ENCODE results near the gene LGR6.
"Not testable (repeated sequence)": the region's sequence is repeated elsewhere in the genome, so short reads cannot be mapped to it uniquely, and the experiment has no call there.

LGR6 gene

GRCh38 chr1:202172015-202172355 is 21.6 kb upstream of the LGR6 start:
- no peak for TF ChIP-seq CTCF (IDR thresholded peaks at IDR 0.05; ENCODE audit: low read depth, low read length, missing control alignments)
- in situ Hi-C loops (cut with HindIII; ENCODE audit: low pct_ligation_motif_present, low sequenced_read_pairs): no loop called here
- no peak for DNase-seq
- H3K36me3 ChIP-seq (replicated peaks): no peaks in the 10 kb centered on the region
- H3K27me3 ChIP-seq (replicated peaks): no peaks in the 10 kb centered on the region
- H3K4me3 ChIP-seq (ENCODE audit: low read depth, low read length): no peak overlapping the region
- no peak overlapping the region for H3K27ac ChIP-seq

- no peak for DNase-seq
- peaks cover 3% of the 10 kb centered on the region for H3K27me3 ChIP-seq (replicated peaks)
- no peak for TF ChIP-seq CTCF (IDR thresholded peaks at IDR 0.05; ENCODE audit: low read depth, low read length, missing control alignments)
- H3K4me3 ChIP-seq (ENCODE audit: low read depth, low read length): no peak overlapping the region
- in situ Hi-C loops (cut with HindIII; ENCODE audit: low pct_ligation_motif_present, low sequenced_read_pairs): no loop called here
- H3K27ac ChIP-seq: no peak overlapping the region
- no peaks in the 10 kb centered on the region for H3K36me3 ChIP-seq (replicated peaks)
These were observed 19.6 kb upstream of the LGR6 start for GRCh38 chr1:202173993-202174392.

GRCh38 chr1:202176949-202177927 is 16.4 kb upstream of the LGR6 start:
- Histone ChIP-seq H3K36me3 (replicated peaks) (no peaks in the 10 kb centered on the region), H3K4me3 (ENCODE audit: low read depth, low read length) (no peak overlapping the region), H3K27me3 (replicated peaks) (peaks cover 15% of the 10 kb centered on the region), H3K27ac (no peak overlapping the region)
- no peak for DNase-seq
- in situ Hi-C loops (cut with HindIII; ENCODE audit: low pct_ligation_motif_present, low sequenced_read_pairs): no loop called here
- TF ChIP-seq CTCF (IDR thresholded peaks at IDR 0.05; ENCODE audit: low read depth, low read length, missing control alignments): no peak

GRCh38 chr1:202179828-202180750 is 13.5 kb upstream of the LGR6 start:
- Histone ChIP-seq H3K36me3 (replicated peaks) (no peaks in the 10 kb centered on the region), H3K27ac (no peak overlapping the region), H3K4me3 (ENCODE audit: low read depth, low read length) (no peak overlapping the region), H3K27me3 (replicated peaks) (peaks cover 19% of the 10 kb centered on the region)
- TF ChIP-seq CTCF (IDR thresholded peaks at IDR 0.05; ENCODE audit: low read depth, low read length, missing control alignments): no peak
- no peak for DNase-seq
- in situ Hi-C loops (cut with HindIII; ENCODE audit: low pct_ligation_motif_present, low sequenced_read_pairs): no loop called here

- DNase-seq; in situ Hi-C loops (cut with HindIII; ENCODE audit: low pct_ligation_motif_present, low sequenced_read_pairs); H3K4me3 ChIP-seq (ENCODE audit: low read depth, low read length); H3K36me3 ChIP-seq (replicated peaks); H3K27ac ChIP-seq: not testable (repeated sequence)
- H3K27me3 ChIP-seq (replicated peaks): peaks cover 19% of the 10 kb centered on the region
These were observed 12.9 kb upstream of the LGR6 start for GRCh38 chr1:202180751-202181139.

GRCh38 chr1:202181586-202181985 is 12.0 kb upstream of the LGR6 start:
- H3K27ac ChIP-seq: no peak overlapping the region
- H3K36me3 ChIP-seq (replicated peaks): no peaks in the 10 kb centered on the region
- TF ChIP-seq CTCF (IDR thresholded peaks at IDR 0.05; ENCODE audit: low read depth, low read length, missing control alignments): no peak
- H3K27me3 ChIP-seq (replicated peaks): peaks cover 19% of the 10 kb centered on the region
- no peak overlapping the region for H3K4me3 ChIP-seq (ENCODE audit: low read depth, low read length)
- no peak for DNase-seq
- in situ Hi-C loops (cut with HindIII; ENCODE audit: low pct_ligation_motif_present, low sequenced_read_pairs): no loop called here
